Sigmoid colon (tissue), 7 donors: ENCODE results near the gene AHCY. TPM values are rescaled to one million over a fixed set of nuclear protein-coding genes. Genes with fewer than 3 reads are reported as not detected.
A peak's percentile ranks its signal among the peaks of the same experiment; 100 is the strongest.
"Not testable (repeated sequence)": the region's sequence is repeated elsewhere in the genome, so short reads cannot be mapped to it uniquely, and the experiment has no call there.

ENCODE experiments used
- DNase-seq: peaks from one replicate; pipeline ENCODE4 v3.0.0-alpha.2; 2019
- H3K27ac ChIP-seq, 4 donors: fragments of 200-600 bp; sonication (generic); one replicate each; pipeline ENCODE4 v1.5.1; 2016 to 2019; ENCODE audit warnings: mild to moderate bottlenecking in 1 of 4
- H3K27me3 ChIP-seq, 3 donors: fragments of 200-600 bp; sonication (generic); one replicate each; pipeline ENCODE4 v1.5.1; 2019; ENCODE audit warnings: mild to moderate bottlenecking in 1 of 3
- H3K36me3 ChIP-seq, 4 donors: fragments of 200-600 bp; sonication (generic); one replicate each; pipeline ENCODE4 v1.5.1; 2016 to 2019
- H3K4me1 ChIP-seq, 4 donors: fragments of 200-600 bp; sonication (generic); one replicate each; pipeline ENCODE4 v1.5.1; 2017 to 2019
- H3K4me3 ChIP-seq, 4 donors: fragments of 200-600 bp; sonication (generic); one replicate each; pipeline ENCODE4 v1.5.1; 2017 to 2019; ENCODE audit warnings: mild to moderate bottlenecking in 2 of 4, moderate library complexity in 1 of 4
- H3K9me3 ChIP-seq, 4 donors: fragments of 200-600 bp in 3 of 4; sonication (generic) in 3 of 4; one replicate each; pipeline versions ENCODE4 v1.5.1 to v1.6.1; 2013 to 2019
- EP300 ChIP-seq, 4 donors: sonication (generic); formaldehyde crosslinking; IDR thresholded peaks; one replicate each; pipeline ENCODE4 v1.6.1; 2017; ENCODE audit warnings: antibody characterized with exemption in 4 of 4
- POLR2A ChIP-seq, 2 donors: fragments of 450-650 bp; IDR thresholded peaks; one replicate each; pipeline ENCODE4 v1.6.1; 2016; ENCODE audit warnings: antibody characterized with exemption in 2 of 2, mild to moderate bottlenecking in 2 of 2, moderate library complexity in 2 of 2
- POLR2AphosphoS5 ChIP-seq, 4 donors: sonication (generic); formaldehyde crosslinking; IDR thresholded peaks; one replicate each; pipeline ENCODE4 v1.6.1; 2017; ENCODE audit warnings: antibody characterized with exemption in 4 of 4
- WGBS, 2 donors: extraction: QIAGEN DNeasy Blood & Tissue Kit; methylation state at CpG; one replicate each; pipeline ENCODE4 v1.1.7; 2013; 5-methylcytosine and 5-hydroxymethylcytosine counted together
- intact Hi-C: fragments of 100-400 bp; cut with DNase I; formaldehyde crosslinking; loops from one replicate; pipeline ENCODE4 v1.15.1; 2023
- polyA plus RNA-seq, 3 donors: library from polyadenylated mRNA; stranded (reverse); fragments of 200-250 nt; gene quantifications; one replicate each; pipeline ENCODE4 v1.2.3, GENCODE V29; 2013
- total RNA-seq, 4 donors: library from RNA; depleted of rRNA; stranded (reverse); fragments of >200 nt; gene quantifications; one replicate each; pipeline ENCODE4 v1.1.0, GENCODE V29; 2016
- TF ChIP-seq, protein P1 (sequence below), 4 experiments: fragments of 450-650 bp in 3 of 4; fragments of 200-600 bp in 1 of 4; IDR thresholded peaks; one replicate each; pipeline ENCODE4 v1.5.1; 2016 to 2019; ENCODE audit warnings: antibody characterized with exemption in 4 of 4, mild to moderate bottlenecking in 3 of 4, moderate library complexity in 2 of 4
- donor health status: healthy with polysubstance abuse.
- donor health status: Bipolar disorder and iron deficiency.
- donor health status: healthy.

Gene AHCY
- total and polyA plus RNA-seq, 7 donors: 74.5 to 106 (median 79.6) TPM

DNA sequence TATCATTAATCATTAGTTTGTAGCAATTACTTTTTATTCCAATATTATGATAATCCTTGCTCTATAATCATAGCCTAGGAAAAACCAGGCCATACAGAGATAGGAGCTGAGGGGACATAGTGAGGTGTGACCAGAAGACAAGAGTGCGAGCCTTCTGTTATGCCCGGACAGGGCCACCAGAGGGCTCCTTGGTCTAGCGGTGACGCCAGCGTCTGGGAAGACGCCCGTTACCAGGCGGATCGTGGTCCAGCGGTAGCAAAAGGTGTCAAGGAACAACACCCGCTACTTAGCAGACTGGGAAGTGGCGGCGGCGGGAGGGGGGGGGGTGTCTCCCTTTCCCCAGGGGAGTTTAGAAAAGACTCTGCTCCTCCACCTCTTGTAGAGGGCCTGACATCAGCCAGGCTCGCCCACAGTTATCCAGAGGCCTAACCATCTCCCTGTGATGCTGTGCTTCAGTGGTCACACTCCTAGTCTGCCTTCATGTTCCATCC lies 4.8 kb downstream of the AHCY start:
- TF ChIP-seq, protein P1, sequence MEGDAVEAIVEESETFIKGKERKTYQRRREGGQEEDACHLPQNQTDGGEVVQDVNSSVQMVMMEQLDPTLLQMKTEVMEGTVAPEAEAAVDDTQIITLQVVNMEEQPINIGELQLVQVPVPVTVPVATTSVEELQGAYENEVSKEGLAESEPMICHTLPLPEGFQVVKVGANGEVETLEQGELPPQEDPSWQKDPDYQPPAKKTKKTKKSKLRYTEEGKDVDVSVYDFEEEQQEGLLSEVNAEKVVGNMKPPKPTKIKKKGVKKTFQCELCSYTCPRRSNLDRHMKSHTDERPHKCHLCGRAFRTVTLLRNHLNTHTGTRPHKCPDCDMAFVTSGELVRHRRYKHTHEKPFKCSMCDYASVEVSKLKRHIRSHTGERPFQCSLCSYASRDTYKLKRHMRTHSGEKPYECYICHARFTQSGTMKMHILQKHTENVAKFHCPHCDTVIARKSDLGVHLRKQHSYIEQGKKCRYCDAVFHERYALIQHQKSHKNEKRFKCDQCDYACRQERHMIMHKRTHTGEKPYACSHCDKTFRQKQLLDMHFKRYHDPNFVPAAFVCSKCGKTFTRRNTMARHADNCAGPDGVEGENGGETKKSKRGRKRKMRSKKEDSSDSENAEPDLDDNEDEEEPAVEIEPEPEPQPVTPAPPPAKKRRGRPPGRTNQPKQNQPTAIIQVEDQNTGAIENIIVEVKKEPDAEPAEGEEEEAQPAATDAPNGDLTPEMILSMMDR (IDR thresholded peaks at IDR 0.05): peak in 3 of 4 experiments; percentile 10 to 35 (median 11)
- H3K4me3 ChIP-seq, H3K9me3 ChIP-seq, intact Hi-C loops, H3K27me3 ChIP-seq, H3K27ac ChIP-seq, DNase-seq: not testable (repeated sequence)
- WGBS, 2 donors: 78 to 80% methylated on average over 10 to 11 of the region's 15 CpGs
- Histone ChIP-seq H3K4me1 (peaks cover 0 to 18% (median 18%) of the 10 kb centered on the region in 4 donors), H3K36me3 (peaks cover 0 to 19% (median 3%) of the 10 kb centered on the region in 4 donors)

DNA sequence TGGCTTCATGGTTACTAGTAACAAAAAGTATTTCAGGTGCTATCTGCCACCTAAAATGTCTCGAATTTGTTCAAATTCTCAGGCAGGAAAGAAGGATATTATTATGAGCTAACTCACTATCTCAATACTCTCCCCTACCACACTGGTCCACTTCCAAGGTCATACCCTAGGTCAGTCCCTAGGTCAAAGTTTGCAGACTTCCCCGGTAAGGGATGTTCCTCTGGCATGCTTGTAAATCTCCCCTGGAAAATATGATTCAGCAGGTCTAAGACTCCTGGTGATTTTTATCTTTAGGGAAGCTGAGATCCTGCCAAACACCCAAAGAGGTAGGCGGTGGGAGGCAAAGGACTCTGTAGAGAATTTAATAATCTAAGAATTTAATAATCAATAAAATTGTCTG lies 6.7 kb downstream of the AHCY start:
- WGBS, 2 donors: 85 to 90% methylated on average over 3 of the region's 3 CpGs
- Histone ChIP-seq H3K4me3 (no peak overlapping the region), H3K4me1 (peaks cover 0 to 7% (median 7%) of the 10 kb centered on the region in 4 donors), H3K27ac (no peak overlapping the region), H3K27me3 (no peaks in the 10 kb centered on the region), H3K9me3 (no peaks in the 10 kb centered on the region), H3K36me3 (peaks cover 0 to 38% (median 16%) of the 10 kb centered on the region in 4 donors)
- DNase-seq: no peak
- TF ChIP-seq, protein P1 (IDR thresholded peaks at IDR 0.05): no peak
- TF ChIP-seq EP300 (IDR thresholded peaks at IDR 0.05) (no peak), POLR2A (IDR thresholded peaks at IDR 0.05) (no peak)
- intact Hi-C loops: no loop called here

DNA sequence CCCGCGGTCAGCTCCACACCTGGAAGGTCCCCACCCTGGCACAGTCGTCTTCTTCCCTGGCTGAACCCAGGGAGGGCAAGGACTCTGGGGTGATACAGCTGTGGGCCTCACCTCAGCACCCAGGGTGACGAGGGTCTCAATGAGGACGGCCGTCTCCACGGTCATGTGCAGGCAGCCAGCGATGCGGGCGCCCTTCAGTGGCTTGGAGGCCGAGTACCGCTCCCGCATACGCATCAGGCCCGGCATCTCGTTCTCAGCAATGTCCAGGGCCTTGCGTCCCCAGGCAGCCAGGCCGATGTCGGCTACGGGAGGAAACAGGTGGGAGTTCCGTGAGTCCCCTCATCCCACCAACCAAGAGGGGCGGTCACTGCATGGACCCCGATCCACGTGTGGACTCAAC lies 7.9 kb downstream of the AHCY start:
- Histone ChIP-seq H3K4me3 (no peak overlapping the region), H3K36me3 (peaks cover 9 to 49% (median 28%) of the 10 kb centered on the region in 4 donors), H3K27ac (no peak overlapping the region), H3K4me1 (no peaks in the 10 kb centered on the region), H3K27me3 (no peaks in the 10 kb centered on the region), H3K9me3 (no peaks in the 10 kb centered on the region)
- WGBS, 2 donors: 96 to 97% methylated on average over 24 of the region's 24 CpGs
- no peak for TF ChIP-seq POLR2AphosphoS5 (IDR thresholded peaks at IDR 0.05)
- no peak for TF ChIP-seq POLR2A (IDR thresholded peaks at IDR 0.05)
- TF ChIP-seq, protein P1 (IDR thresholded peaks at IDR 0.05): no peak
- TF ChIP-seq EP300 (IDR thresholded peaks at IDR 0.05): no peak
- no peak for DNase-seq
- intact Hi-C loops: no loop called here

DNA sequence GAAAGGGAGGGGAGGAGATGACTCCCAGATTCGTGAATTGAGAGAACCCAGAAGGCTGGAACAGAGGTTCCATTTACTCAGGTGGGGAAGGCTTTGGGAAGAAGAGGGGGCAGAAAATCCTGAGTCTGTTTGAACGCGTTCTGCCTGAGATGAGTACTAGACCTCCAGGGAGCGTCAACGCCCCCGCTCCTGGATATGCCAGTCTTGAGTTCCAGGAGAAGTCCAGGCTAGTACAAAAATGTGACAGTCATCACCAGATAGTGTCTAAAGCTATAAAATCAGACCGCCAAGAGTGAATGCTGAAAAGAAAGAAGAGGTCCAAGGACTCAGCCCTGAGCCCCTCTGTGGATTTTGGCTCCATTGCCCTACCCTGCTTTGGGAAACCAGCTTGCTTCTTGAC lies 8.6 kb downstream of the AHCY start:
- intact Hi-C loops: no loop called here
- Histone ChIP-seq H3K4me3 (no peak overlapping the region), H3K27ac (no peak overlapping the region), H3K9me3 (no peaks in the 10 kb centered on the region), H3K27me3 (no peaks in the 10 kb centered on the region), H3K4me1 (no peaks in the 10 kb centered on the region), H3K36me3 (peaks cover 14 to 57% (median 33%) of the 10 kb centered on the region in 4 donors)
- WGBS, 2 donors: 95 to 96% methylated on average over 7 of the region's 7 CpGs
- no peak for DNase-seq
- TF ChIP-seq EP300 (IDR thresholded peaks at IDR 0.05): no peak
- TF ChIP-seq POLR2AphosphoS5 (IDR thresholded peaks at IDR 0.05): no peak
- TF ChIP-seq, protein P1 (IDR thresholded peaks at IDR 0.05): no peak
- TF ChIP-seq POLR2A (IDR thresholded peaks at IDR 0.05): no peak

DNA sequence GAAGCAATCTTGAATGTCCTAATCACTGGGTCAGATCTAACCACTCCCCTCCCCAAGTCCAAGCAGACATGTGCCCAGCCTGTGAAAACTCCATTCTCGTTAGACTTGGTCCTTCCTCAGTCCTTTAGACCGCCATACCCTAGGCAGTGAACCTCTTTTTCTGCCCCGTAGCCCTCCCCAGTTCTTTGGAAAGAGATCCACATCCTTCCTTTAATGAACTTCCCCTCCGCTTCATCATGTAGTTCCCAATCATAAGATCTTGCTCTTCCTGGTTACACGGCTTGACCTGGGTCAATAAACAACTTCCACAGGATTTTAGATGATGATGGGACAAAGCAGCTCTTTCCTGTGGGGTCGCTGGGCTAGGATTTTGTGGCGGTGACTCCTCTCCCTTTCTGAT lies 9.6 kb downstream of the AHCY start:
- DNase-seq: no peak
- Histone ChIP-seq H3K27me3 (no peaks in the 10 kb centered on the region), H3K27ac (no peak overlapping the region), H3K36me3 (peaks cover 14 to 63% (median 33%) of the 10 kb centered on the region in 4 donors), H3K9me3 (no peaks in the 10 kb centered on the region), H3K4me1 (no peaks in the 10 kb centered on the region), H3K4me3 (no peak overlapping the region)
- 86% methylated on average over 7 of the region's 7 CpGs for WGBS, 2 donors
- no peak for TF ChIP-seq POLR2AphosphoS5 (IDR thresholded peaks at IDR 0.05)
- TF ChIP-seq, protein P1 (IDR thresholded peaks at IDR 0.05): no peak
- no peak for TF ChIP-seq POLR2A (IDR thresholded peaks at IDR 0.05)
- TF ChIP-seq EP300 (IDR thresholded peaks at IDR 0.05): no peak
- intact Hi-C loops: no loop called here
